Stimulated activated CD8-positive, alpha-beta memory T cell treated with anti-CD3 and anti-CD28 coated beads, Interleukin-7, amount 100 ng/mL, for 48 hours (primary cell): Measurements from ENCODE around the gene GMEB2.
"Not testable (repeated sequence)": the region's sequence is repeated elsewhere in the genome, so short reads cannot be mapped to it uniquely, and the experiment has no call there.

ENCODE experiments used
- DNase-seq, 2 donors: peaks; one replicate each; pipeline ENCODE4 v3.0.0-alpha.2; 2020; ENCODE audit warnings: low read depth in 1 of 2; ENCODE audit errors: extremely low read depth in 1 of 2

Gene GMEB2

GRCh38 chr20:63617092-63617875 is 9.6 kb downstream of the GMEB2 start:
- no peak for DNase-seq

- not testable (repeated sequence) for DNase-seq
Observed at GRCh38 chr20:63613863-63614594, 12.9 kb downstream of the GMEB2 start.

- DNase-seq = no peak
Observed at GRCh38 chr20:63612276-63612931, 14.5 kb downstream of the GMEB2 start.

- no peak for DNase-seq
Observed at GRCh38 chr20:63611646-63612045, 15.3 kb downstream of the GMEB2 start.

- no peak for DNase-seq
Observed at GRCh38 chr20:63610581-63611435, 16.1 kb downstream of the GMEB2 start.

GRCh38 chr20:63606686-63607085 is 20.2 kb downstream of the GMEB2 start:
- DNase-seq = no peak

GRCh38 chr20:63602321-63602720 is 24.6 kb downstream of the GMEB2 start:
- DNase-seq = no peak

- DNase-seq = not testable (repeated sequence)
Observed at GRCh38 chr20:63601679-63602078, 25.2 kb downstream of the GMEB2 start.

GRCh38 chr20:63599396-63600050 is 27.4 kb downstream of the GMEB2 start:
- no peak for DNase-seq

GRCh38 chr20:63598479-63599395 is 28.2 kb downstream of the GMEB2 start:
- DNase-seq = no peak

GRCh38 chr20:63597651-63598478 is 29.0 kb downstream of the GMEB2 start:
- DNase-seq = no peak

GRCh38 chr20:63596423-63596822 is 30.5 kb downstream of the GMEB2 start:
- DNase-seq = no peak

- no peak for DNase-seq
Observed at GRCh38 chr20:63595416-63596127, 31.3 kb downstream of the GMEB2 start.

- DNase-seq = no peak
Observed at GRCh38 chr20:63594043-63594561, 32.8 kb downstream of the GMEB2 start.

- DNase-seq = no peak
Observed at GRCh38 chr20:63592661-63593060, 34.2 kb downstream of the GMEB2 start.

- DNase-seq = no peak
Observed at GRCh38 chr20:63591786-63592355, 35.0 kb downstream of the GMEB2 start.

- DNase-seq = no peak
Observed at GRCh38 chr20:63591147-63591533, 35.8 kb downstream of the GMEB2 start.
